ENCODE measurements around the gene SIAH2.

Gene SIAH2

DNA sequence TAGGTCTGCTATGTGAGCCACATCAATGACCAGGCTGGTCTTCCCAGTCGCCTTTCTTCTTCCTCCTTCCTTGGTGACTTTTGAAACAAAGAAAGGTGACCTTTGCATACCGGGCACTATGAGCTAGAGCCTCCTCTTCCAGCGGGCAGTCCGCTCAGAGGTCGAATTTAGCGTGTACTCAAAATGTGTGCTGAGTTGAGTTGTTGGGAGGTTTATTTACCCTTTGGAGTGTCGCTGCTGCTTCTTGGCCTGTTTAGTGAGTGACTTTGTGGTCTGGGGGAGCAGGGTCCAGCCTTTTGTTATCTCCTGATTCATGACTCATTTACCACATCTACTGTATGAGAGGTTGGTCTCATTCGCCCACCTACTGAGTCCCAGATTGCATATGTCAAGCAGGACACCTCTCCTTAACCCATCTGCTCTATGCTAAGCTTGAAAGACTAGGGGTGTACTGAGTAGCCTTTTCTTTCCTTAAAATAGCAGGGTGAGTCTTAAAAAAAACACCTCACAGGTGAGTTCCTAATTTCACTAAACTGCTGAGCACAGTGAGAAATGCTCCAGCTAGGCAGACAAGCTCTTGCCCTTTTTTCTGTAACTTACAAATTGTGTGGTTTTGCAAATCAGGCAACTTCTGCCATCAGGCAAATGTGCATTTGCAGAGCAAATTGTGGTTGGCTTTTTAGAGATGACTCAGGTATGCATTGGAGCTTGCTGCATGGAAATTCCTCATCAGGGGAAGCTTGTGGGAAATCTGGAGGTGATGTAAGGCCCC is 3.2 kb upstream of the SIAH2 start:
- in situ Hi-C loops (cut with MboI; ENCODE audit: low sequenced_read_pairs): loop anchor here (10.0 kb wide), 1 partner anchor 161 kb away; the partner anchor contains the start of gene SELENOT
- DNase-seq (ENCODE audit: low spot score in 2 of 2): no peak
- Histone ChIP-seq H3K4me1 (peaks cover 15% of the 10 kb centered on the region), H3K4me3 (no peak overlapping the region), H3K9me3 (no peaks in the 10 kb centered on the region), H3K27me3 (ENCODE audit: low read depth) (no peaks in the 10 kb centered on the region), H3K36me3 (replicated peaks) (0 out of 2 replicates have a peak, but pooled peaks cover under 1% of the 10 kb centered on the region)

DNA sequence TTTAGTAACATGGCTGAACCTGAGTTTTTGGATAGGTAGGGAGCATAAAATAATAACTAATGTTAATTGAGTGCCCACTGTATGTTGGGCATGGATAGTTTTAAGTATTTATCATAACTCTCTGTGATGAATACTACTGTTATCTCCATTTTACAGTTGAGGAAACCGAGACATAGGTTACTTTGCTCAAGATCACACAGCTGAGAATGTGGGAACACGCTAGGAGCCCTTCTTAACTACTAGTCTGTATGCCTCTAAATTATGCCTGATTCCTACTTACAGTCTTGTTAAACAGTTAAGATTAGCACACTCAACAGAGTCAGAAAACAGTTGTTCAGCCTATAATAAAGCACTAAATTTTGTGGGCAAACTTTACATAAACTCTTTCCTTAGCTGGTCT is 2.0 kb upstream of the SIAH2 start:
- no peak overlapping the region for H3K4me3 ChIP-seq

GRCh38 chr3:150764566-150764965 is 1.6 kb upstream of the SIAH2 start:
- peaks cover 20% of the 10 kb centered on the region for H3K4me1 ChIP-seq
- H3K27me3 ChIP-seq (ENCODE audit: low read depth): no peaks in the 10 kb centered on the region
- no peak overlapping the region; the same call in 1 of the 2 replicates for H3K4me3 ChIP-seq
- in situ Hi-C loops (cut with MboI; ENCODE audit: low sequenced_read_pairs): loop anchor here (10.0 kb wide), 1 partner anchor 160 kb away; the partner anchor contains the start of gene SELENOT
- no peaks in the 10 kb centered on the region for H3K9me3 ChIP-seq
- DNase-seq (ENCODE audit: low spot score in 2 of 2): no peak
- H3K36me3 ChIP-seq (replicated peaks): peaks cover 13% of the 10 kb centered on the region

More for the DNA sequence above, 2.0 kb upstream of the SIAH2 start:
- no peak for DNase-seq (ENCODE audit: low spot score in 2 of 2)
- Histone ChIP-seq H3K27me3 (ENCODE audit: low read depth) (no peaks in the 10 kb centered on the region), H3K36me3 (replicated peaks) (peaks cover 12% of the 10 kb centered on the region), H3K4me1 (peaks cover 23% of the 10 kb centered on the region), H3K9me3 (no peaks in the 10 kb centered on the region)
- in situ Hi-C loops (cut with MboI; ENCODE audit: low sequenced_read_pairs): loop anchor here (10.0 kb wide), 1 partner anchor 160 kb away; the partner anchor contains the start of gene SELENOT

GRCh38 chr3:150763841-150764483 is 993 bp upstream of the SIAH2 start:
- in situ Hi-C loops (cut with MboI; ENCODE audit: low sequenced_read_pairs): loop anchor here (10.0 kb wide), 1 partner anchor 159 kb away; the partner anchor contains the start of gene SELENOT
- Histone ChIP-seq H3K27me3 (ENCODE audit: low read depth) (no peaks in the 10 kb centered on the region), H3K9me3 (no peaks in the 10 kb centered on the region), H3K4me3 (peak overlapping the region; percentile 62), H3K4me1 (peaks cover 20% of the 10 kb centered on the region), H3K36me3 (replicated peaks) (peaks cover 18% of the 10 kb centered on the region)
- peak; percentile 40 to 69 for DNase-seq (ENCODE audit: low spot score in 2 of 2)

DNA sequence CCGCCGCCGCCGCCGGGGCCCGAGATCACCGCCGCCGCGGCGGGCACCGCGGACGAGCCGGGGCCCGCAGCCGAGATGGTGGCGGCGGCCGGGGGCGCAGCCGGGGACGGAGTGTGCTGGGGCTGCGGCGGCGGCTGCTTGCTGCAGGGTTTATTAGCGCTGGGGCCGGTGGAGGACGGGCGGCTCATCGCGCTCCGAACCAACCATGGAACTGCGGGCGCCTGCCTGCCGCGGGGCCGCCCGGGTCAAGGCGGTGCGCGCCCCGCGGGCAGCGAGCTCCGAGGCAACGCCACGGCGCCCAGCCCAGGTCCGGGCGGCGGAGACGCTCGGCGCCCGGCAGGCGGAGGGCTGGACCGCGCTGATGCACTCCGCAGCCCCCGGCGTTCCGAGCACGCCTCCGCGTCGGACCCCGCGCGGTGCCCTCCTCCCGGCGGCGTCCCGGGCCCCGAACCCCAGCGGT is 277 bp downstream of the SIAH2 start:
- in situ Hi-C loops (cut with MboI; ENCODE audit: low sequenced_read_pairs): loop anchor here (10.0 kb wide), 1 partner anchor 158 kb away; the partner anchor contains the start of gene SELENOT

GRCh38 chr3:150761831-150762661 is 923 bp downstream of the SIAH2 start:
- DNase-seq (ENCODE audit: low spot score in 2 of 2): peak; percentile 77
- Histone ChIP-seq H3K4me1 (peaks cover 20% of the 10 kb centered on the region), H3K27me3 (ENCODE audit: low read depth) (no peaks in the 10 kb centered on the region), H3K36me3 (replicated peaks) (peaks cover 19% of the 10 kb centered on the region), H3K4me3 (peak overlapping the region; percentile 62), H3K9me3 (no peaks in the 10 kb centered on the region)
- in situ Hi-C loops (cut with MboI; ENCODE audit: low sequenced_read_pairs): loop anchor here (10.0 kb wide), 1 partner anchor 157 kb away; the partner anchor contains the start of gene SELENOT

More for the DNA sequence above, 277 bp downstream of the SIAH2 start:
- Histone ChIP-seq H3K4me3 (peak overlapping the region; percentile 62), H3K4me1 (peaks cover 20% of the 10 kb centered on the region), H3K9me3 (no peaks in the 10 kb centered on the region), H3K27me3 (ENCODE audit: low read depth) (no peaks in the 10 kb centered on the region), H3K36me3 (replicated peaks) (peaks cover 19% of the 10 kb centered on the region)
- DNase-seq (ENCODE audit: low spot score in 2 of 2): no peak

GRCh38 chr3:150760431-150761200 is 2.4 kb downstream of the SIAH2 start:
- Histone ChIP-seq H3K36me3 (replicated peaks) (peaks cover 24% of the 10 kb centered on the region), H3K9me3 (no peaks in the 10 kb centered on the region), H3K4me3 (peak overlapping the region; percentile 62), H3K4me1 (peaks cover 20% of the 10 kb centered on the region), H3K27me3 (ENCODE audit: low read depth) (no peaks in the 10 kb centered on the region)
- no peak for DNase-seq (ENCODE audit: low spot score in 2 of 2)
- in situ Hi-C loops (cut with MboI; ENCODE audit: low sequenced_read_pairs): loop anchor here (10.0 kb wide), 1 partner anchor 156 kb away; the partner anchor contains the start of gene SELENOT

DNA sequence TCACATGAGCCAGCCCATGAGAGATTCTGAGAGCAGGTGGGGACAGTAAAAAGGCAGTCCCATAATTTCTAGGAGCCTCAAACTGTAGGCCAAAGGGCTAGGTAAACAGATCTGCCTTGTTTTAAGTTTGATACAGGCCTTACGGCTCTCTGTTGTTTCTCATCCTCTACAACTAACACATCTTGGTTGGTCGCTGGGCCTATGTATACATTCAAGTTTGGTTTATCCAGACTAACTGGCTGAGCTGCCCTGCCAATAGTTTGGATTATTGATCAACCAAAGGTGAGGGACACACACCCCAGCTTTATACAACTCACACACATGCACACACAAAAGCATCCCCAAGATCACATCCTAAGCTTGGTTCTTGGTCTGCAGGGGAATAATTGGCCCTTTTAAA is 3.0 kb downstream of the SIAH2 start:
- DNase-seq (ENCODE audit: low spot score in 2 of 2): no peak
- in situ Hi-C loops (cut with MboI; ENCODE audit: low sequenced_read_pairs): loop anchor here (10.0 kb wide), 1 partner anchor 155 kb away; the partner anchor contains the start of gene SELENOT
- no peak overlapping the region for H3K4me3 ChIP-seq
- peaks cover 20% of the 10 kb centered on the region for H3K4me1 ChIP-seq
- no peaks in the 10 kb centered on the region for H3K27me3 ChIP-seq (ENCODE audit: low read depth)
- H3K36me3 ChIP-seq (replicated peaks): peaks cover 24% of the 10 kb centered on the region
- H3K9me3 ChIP-seq: no peaks in the 10 kb centered on the region

DNA sequence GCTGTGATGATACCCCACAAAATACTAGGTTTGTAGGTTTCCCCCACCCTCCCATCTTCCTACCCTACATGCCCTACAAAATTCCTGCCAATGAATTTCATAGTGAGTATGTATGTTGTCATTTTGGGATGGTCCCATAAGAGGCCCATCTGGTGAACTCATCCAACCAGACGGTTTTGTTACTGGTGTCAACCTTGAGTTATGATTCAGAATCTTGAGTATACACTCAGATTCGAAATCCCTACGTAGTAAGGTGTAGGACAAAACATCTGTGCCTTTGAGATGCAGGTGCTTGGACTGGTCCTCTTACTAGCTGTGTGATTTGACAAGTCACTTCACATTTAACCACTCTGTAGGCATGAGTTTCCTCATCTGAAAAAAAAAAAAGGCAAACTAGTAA is 3.6 kb downstream of the SIAH2 start:
- H3K4me3 ChIP-seq: no peak overlapping the region
- peaks cover 24% of the 10 kb centered on the region for H3K36me3 ChIP-seq (replicated peaks)
- in situ Hi-C loops (cut with MboI; ENCODE audit: low sequenced_read_pairs): no loop called here
- H3K4me1 ChIP-seq: peaks cover 18% of the 10 kb centered on the region
- H3K9me3 ChIP-seq: no peaks in the 10 kb centered on the region
- DNase-seq (ENCODE audit: low spot score in 2 of 2): no peak
- no peaks in the 10 kb centered on the region for H3K27me3 ChIP-seq (ENCODE audit: low read depth)

DNA sequence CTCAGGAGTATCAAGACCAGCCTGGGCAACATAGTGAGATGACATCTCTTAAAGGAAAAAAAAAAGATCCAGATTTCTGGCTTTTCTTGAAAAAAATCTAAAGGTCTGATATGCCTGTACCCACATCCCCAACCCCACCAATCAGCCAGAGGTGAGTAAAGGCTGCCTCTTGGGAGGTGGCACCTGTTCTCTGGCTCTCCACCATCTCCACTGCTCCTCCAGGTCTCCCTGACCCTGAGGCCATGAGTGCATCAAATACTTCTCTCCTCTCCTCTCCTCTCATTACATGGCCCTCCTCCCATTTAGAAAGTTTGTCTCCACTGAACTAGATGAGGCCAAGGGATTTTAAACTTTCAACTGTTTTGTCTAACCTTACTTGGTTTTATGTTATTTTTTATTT is 5.2 kb downstream of the SIAH2 start:
- no peak for DNase-seq (ENCODE audit: low spot score in 2 of 2)
- in situ Hi-C loops (cut with MboI; ENCODE audit: low sequenced_read_pairs): no loop called here
- Histone ChIP-seq H3K9me3 (no peaks in the 10 kb centered on the region), H3K36me3 (replicated peaks) (peaks cover 24% of the 10 kb centered on the region), H3K4me3 (no peak overlapping the region), H3K4me1 (peaks cover 12% of the 10 kb centered on the region), H3K27me3 (ENCODE audit: low read depth) (no peaks in the 10 kb centered on the region)

DNA sequence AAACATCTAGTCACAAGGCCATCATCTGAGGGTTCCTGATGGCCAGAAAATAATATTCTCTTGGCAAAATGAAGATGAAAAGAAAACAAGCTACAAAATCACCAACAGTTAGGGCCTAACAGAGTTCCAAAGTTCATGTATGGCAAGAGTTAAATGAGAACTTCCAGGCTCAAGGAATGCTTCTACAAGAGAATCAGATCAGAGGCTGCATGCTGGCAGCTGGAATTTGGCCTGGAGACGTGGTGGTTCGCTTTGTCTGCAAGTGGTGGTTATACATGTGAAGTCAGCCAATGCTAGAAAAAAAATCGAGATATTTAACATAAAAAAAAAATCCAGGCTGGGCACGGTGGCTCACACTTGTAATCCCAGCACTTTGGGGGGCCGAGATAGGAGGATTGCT is 5.6 kb downstream of the SIAH2 start:
- Histone ChIP-seq H3K4me1 (peaks cover 12% of the 10 kb centered on the region), H3K9me3 (no peaks in the 10 kb centered on the region), H3K4me3 (no peak overlapping the region), H3K27me3 (ENCODE audit: low read depth) (no peaks in the 10 kb centered on the region), H3K36me3 (replicated peaks) (peaks cover 24% of the 10 kb centered on the region)
- in situ Hi-C loops (cut with MboI; ENCODE audit: low sequenced_read_pairs): no loop called here
- no peak for DNase-seq (ENCODE audit: low spot score in 2 of 2)

DNA sequence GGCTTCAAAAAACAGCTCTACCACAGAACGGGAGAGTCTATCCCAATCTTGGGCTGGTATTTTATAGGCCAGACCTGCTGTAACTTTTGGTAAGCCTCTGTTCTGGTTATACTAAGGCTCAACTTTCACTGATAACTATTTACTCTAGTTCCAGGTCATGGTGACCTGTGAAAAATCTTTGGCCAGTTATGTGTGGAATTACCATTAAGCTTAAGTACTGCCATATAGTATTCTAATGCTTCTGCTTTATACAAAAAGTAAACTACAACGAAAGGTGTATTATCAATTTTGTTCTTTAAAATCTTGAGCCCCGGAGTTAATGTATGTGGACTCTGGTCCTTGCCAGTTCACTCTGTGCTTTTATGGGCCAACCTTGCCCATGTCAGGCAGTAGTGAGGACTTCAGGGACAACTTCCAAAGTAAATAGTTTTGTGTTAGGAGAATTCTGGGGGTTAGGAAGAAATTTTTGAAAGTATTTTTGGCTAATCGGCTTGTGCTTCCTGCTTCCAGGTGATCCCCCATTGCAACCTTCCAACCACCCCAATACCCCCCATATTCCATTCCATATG is 6.4 kb downstream of the SIAH2 start:
- H3K4me1 ChIP-seq: peaks cover 12% of the 10 kb centered on the region

More for the DNA sequence above, 6.4 kb downstream of the SIAH2 start:
- no peaks in the 10 kb centered on the region for H3K27me3 ChIP-seq (ENCODE audit: low read depth)
- no peaks in the 10 kb centered on the region for H3K9me3 ChIP-seq
- no peak overlapping the region for H3K4me3 ChIP-seq
- H3K36me3 ChIP-seq (replicated peaks): peaks cover 24% of the 10 kb centered on the region
- in situ Hi-C loops (cut with MboI; ENCODE audit: low sequenced_read_pairs): no loop called here
- no peak for DNase-seq (ENCODE audit: low spot score in 2 of 2)
